ENCODE results near the gene TES.

The TES gene

GRCh38 chr7:116298576-116298975 lies 88.2 kb downstream of the TES start:
- TF ChIP-seq CTCF (IDR thresholded peaks at IDR 0.05; ENCODE audit: control insufficient read depth, insufficient read depth, low read depth, low read length, missing control alignments): no peak
- H3K4me3 ChIP-seq (ENCODE audit: control insufficient read depth, low read depth, low read length): no peak overlapping the region
- DNase-seq (ENCODE audit: low read depth): no peak

- H3K4me3 ChIP-seq (ENCODE audit: control insufficient read depth, low read depth, low read length): no peak overlapping the region
- no peak for TF ChIP-seq CTCF (IDR thresholded peaks at IDR 0.05; ENCODE audit: control insufficient read depth, insufficient read depth, low read depth, low read length, missing control alignments)
- DNase-seq (ENCODE audit: low read depth): no peak
These were observed 95.4 kb downstream of the TES start for GRCh38 chr7:116305485-116306408.

GRCh38 chr7:116306409-116307048 lies 96.2 kb downstream of the TES start:
- no peak overlapping the region for H3K4me3 ChIP-seq (ENCODE audit: control insufficient read depth, low read depth, low read length)
- no peak for DNase-seq (ENCODE audit: low read depth)
- no peak for TF ChIP-seq CTCF (IDR thresholded peaks at IDR 0.05; ENCODE audit: control insufficient read depth, insufficient read depth, low read depth, low read length, missing control alignments)

GRCh38 chr7:116307253-116307652 lies 96.9 kb downstream of the TES start:
- DNase-seq (ENCODE audit: low read depth): no peak
- no peak for TF ChIP-seq CTCF (IDR thresholded peaks at IDR 0.05; ENCODE audit: control insufficient read depth, insufficient read depth, low read depth, low read length, missing control alignments)
- no peak overlapping the region for H3K4me3 ChIP-seq (ENCODE audit: control insufficient read depth, low read depth, low read length)
